Mesendoderm (in vitro differentiated cells): Measurements from ENCODE around the gene BAD.

Source experiments
- DNase-seq: peaks from one replicate; pipeline ENCODE4 v3.0.0; 2013
- H2AK5ac ChIP-seq: 2 replicates; pipeline ENCODE4 v1.6.1; 2013; ENCODE audit warnings: low read length, inconsistent platforms
- H2BK120ac ChIP-seq: 2 replicates; pipeline ENCODE4 v1.6.1; 2013; ENCODE audit warnings: low read depth, mild to moderate bottlenecking, low read length, moderate library complexity, mixed read lengths
- H2BK15ac ChIP-seq: replicated peaks from 2 replicates; pipeline ENCODE4 v1.6.1; 2013; ENCODE audit warnings: low read depth, mild to moderate bottlenecking, moderate library complexity
- H2BK5ac ChIP-seq: 2 replicates; pipeline ENCODE4 v1.6.1; 2013; ENCODE audit warnings: low read length, inconsistent platforms
- H3K18ac ChIP-seq: 2 replicates; pipeline ENCODE4 v1.6.1; 2013; ENCODE audit warnings: mild to moderate bottlenecking, low read length, mixed read lengths
- H3K23ac ChIP-seq: one replicate; pipeline ENCODE4 v1.6.1; 2013; ENCODE audit warnings: low read length
- H3K27ac ChIP-seq: 2 replicates; pipeline ENCODE4 v1.5.1; 2013; ENCODE audit warnings: low read depth, mild to moderate bottlenecking, inconsistent platforms, low read length, moderate library complexity
- H3K27me3 ChIP-seq: 2 replicates; pipeline ENCODE4 v1.6.1; 2013; ENCODE audit warnings: low read length, control low read depth, mild to moderate bottlenecking, inconsistent platforms; ENCODE audit not compliant: insufficient read depth, poor library complexity
- H3K36me3 ChIP-seq: 2 replicates; pipeline ENCODE4 v1.6.1; 2013; ENCODE audit warnings: low read length, inconsistent platforms; ENCODE audit not compliant: control insufficient read depth, insufficient read depth
- H3K4ac ChIP-seq: one replicate; pipeline ENCODE4 v1.6.1; 2013; ENCODE audit warnings: low read depth, mild to moderate bottlenecking, low read length, moderate library complexity
- H3K4me1 ChIP-seq: 2 replicates; pipeline ENCODE4 v1.6.1; 2013; ENCODE audit warnings: low read depth, low read length, inconsistent platforms; ENCODE audit not compliant: control insufficient read depth
- H3K4me2 ChIP-seq: 2 replicates; pipeline ENCODE4 v1.6.1; 2013; ENCODE audit warnings: low read length
- H3K4me3 ChIP-seq: 2 replicates; pipeline ENCODE4 v1.5.1; 2013; ENCODE audit warnings: mild to moderate bottlenecking, low read length
- H3K56ac ChIP-seq: one replicate; pipeline ENCODE4 v1.6.1; 2013; ENCODE audit warnings: low read length
- H3K79me1 ChIP-seq: 2 replicates; pipeline ENCODE4 v1.6.1; 2013; ENCODE audit warnings: low read length, inconsistent platforms
- H3K79me2 ChIP-seq: 2 replicates; pipeline ENCODE4 v1.6.1; 2013; ENCODE audit warnings: mild to moderate bottlenecking, low read length; ENCODE audit not compliant: control insufficient read depth, insufficient read depth
- H3K9ac ChIP-seq: 2 replicates; pipeline ENCODE4 v1.6.1; 2013; ENCODE audit warnings: low read length, inconsistent platforms
- H4K5ac ChIP-seq: one replicate; pipeline ENCODE4 v1.6.1; 2013; ENCODE audit warnings: low read length
- H4K8ac ChIP-seq: one replicate; pipeline ENCODE4 v1.6.1; 2013; ENCODE audit warnings: low read depth, mild to moderate bottlenecking, control low read depth, low read length, moderate library complexity
- WGBS: extraction: QIAGEN DNeasy Blood & Tissue Kit; methylation state at CpG from one replicate; pipeline ENCODE4 v1.1.7; 2013; ENCODE audit warnings: low lambda C conversion rate, missing lambda C conversion rate; ENCODE audit not compliant: insufficient coverage; ENCODE audit errors: extremely low coverage; 5-methylcytosine and 5-hydroxymethylcytosine counted together

BAD gene

DNA sequence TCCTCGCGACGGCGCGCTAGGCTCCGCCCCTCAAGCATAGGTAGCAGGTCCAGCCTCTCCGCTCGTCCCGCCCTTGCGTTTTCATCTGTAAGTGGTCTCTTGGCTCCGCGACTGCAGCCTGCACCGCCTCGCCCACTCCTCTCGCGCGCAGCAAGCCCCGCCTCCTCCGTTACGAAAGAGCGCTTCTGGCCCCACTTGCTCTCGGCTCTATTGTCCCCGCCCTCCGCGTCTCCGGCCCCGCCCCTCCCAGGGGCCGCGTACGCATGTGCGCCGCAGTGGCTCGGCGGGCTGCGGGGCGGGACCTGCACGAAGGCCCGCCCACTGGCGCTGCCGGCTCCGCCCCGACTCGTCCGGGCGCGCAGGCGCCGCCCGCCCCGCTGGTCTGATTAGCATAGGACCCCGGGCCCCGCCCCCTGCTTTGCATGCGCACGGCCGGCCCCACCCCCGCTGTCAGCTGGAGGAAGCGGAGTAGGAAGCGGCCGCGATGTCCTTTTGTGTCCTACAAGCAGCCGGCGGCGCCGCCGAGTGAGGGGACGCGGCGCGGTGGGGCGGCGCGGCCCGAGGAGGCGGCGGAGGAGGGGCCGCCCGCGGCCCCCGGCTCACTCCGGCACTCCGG, 20.7 kb upstream of the BAD start, which contains the start of gene ESRRA:
ESRRA (plus strand) TSS at position 450 of the 616 bp plus-strand sequence. CDS start 1,656 bp downstream, outside the sequence.
- no CpG with 5 or more reads among the region's 81 CpGs for WGBS
- Histone ChIP-seq H2BK15ac (no peak within 1 kb of the TSS), H3K36me3 (no peaks in the 10 kb centered on the region), H2AK5ac (peak within 1 kb of the TSS; percentile 95), H3K18ac (peak within 1 kb of the TSS; percentile 86), H3K79me2 (peaks cover 7% of the 10 kb centered on the region), H3K27me3 (peaks cover 4% of the 10 kb centered on the region), H3K4me3 (peak within 1 kb of the TSS; percentile 79), H3K4ac (peak within 1 kb of the TSS; percentile 41), H3K9ac (peak within 1 kb of the TSS; percentile 86), H3K4me2 (peak within 1 kb of the TSS; percentile 64), H3K23ac (peak within 1 kb of the TSS; percentile 90), H4K5ac (no peak within 1 kb of the TSS), H2BK120ac (no peak within 1 kb of the TSS), H3K27ac (peak within 1 kb of the TSS; percentile 81), H3K79me1 (peaks cover 9% of the 10 kb centered on the region), H3K4me1 (peaks cover 4% of the 10 kb centered on the region), H4K8ac (no peak within 1 kb of the TSS), H2BK5ac (peak within 1 kb of the TSS; percentile 60), H3K56ac (peak within 1 kb of the TSS; percentile 91)
- DNase-seq, result peak; percentile 99

GRCh38 chr11:64304316-64305072, 20.0 kb upstream of the BAD start:
- Histone ChIP-seq H3K4me3 (peak overlapping the region; percentile 67), H3K4me1 (peaks cover 4% of the 10 kb centered on the region), H4K8ac (no peak overlapping the region), H3K79me1 (peaks cover 9% of the 10 kb centered on the region), H2BK5ac (peak overlapping the region; percentile 60), H3K23ac (no peak overlapping the region), H4K5ac (no peak overlapping the region), H3K4me2 (peak overlapping the region; percentile 63), H3K27me3 (peaks cover 10% of the 10 kb centered on the region), H3K18ac (peak overlapping the region; percentile 57), H2BK120ac (no peak overlapping the region), H3K79me2 (peaks cover 7% of the 10 kb centered on the region), H3K27ac (peak overlapping the region; percentile 80), H2BK15ac (no peak overlapping the region), H3K36me3 (no peaks in the 10 kb centered on the region), H2AK5ac (no peak overlapping the region), H3K56ac (peak overlapping the region; percentile 91), H3K9ac (peak overlapping the region; percentile 75), H3K4ac (no peak overlapping the region)
- WGBS, result no CpG with 5 or more reads among the region's 46 CpGs
- peak; percentile 96 for DNase-seq

GRCh38 chr11:64304032-64304315, 19.5 kb upstream of the BAD start:
- DNase-seq, result no peak
- Histone ChIP-seq H3K4me1 (peaks cover 4% of the 10 kb centered on the region), H3K36me3 (no peaks in the 10 kb centered on the region), H3K79me1 (peaks cover 9% of the 10 kb centered on the region), H3K23ac (no peak overlapping the region), H3K79me2 (peaks cover 7% of the 10 kb centered on the region), H2BK5ac (no peak overlapping the region), H4K8ac (no peak overlapping the region), H3K27me3 (peaks cover 16% of the 10 kb centered on the region), H3K27ac (no peak overlapping the region), H2BK15ac (no peak overlapping the region), H3K9ac (no peak overlapping the region), H3K18ac (no peak overlapping the region), H3K4ac (no peak overlapping the region), H2BK120ac (no peak overlapping the region), H3K4me3 (no peak overlapping the region), H3K56ac (no peak overlapping the region), H2AK5ac (no peak overlapping the region), H4K5ac (no peak overlapping the region), H3K4me2 (no peak overlapping the region)
- no CpG with 5 or more reads among the region's 5 CpGs for WGBS

DNA sequence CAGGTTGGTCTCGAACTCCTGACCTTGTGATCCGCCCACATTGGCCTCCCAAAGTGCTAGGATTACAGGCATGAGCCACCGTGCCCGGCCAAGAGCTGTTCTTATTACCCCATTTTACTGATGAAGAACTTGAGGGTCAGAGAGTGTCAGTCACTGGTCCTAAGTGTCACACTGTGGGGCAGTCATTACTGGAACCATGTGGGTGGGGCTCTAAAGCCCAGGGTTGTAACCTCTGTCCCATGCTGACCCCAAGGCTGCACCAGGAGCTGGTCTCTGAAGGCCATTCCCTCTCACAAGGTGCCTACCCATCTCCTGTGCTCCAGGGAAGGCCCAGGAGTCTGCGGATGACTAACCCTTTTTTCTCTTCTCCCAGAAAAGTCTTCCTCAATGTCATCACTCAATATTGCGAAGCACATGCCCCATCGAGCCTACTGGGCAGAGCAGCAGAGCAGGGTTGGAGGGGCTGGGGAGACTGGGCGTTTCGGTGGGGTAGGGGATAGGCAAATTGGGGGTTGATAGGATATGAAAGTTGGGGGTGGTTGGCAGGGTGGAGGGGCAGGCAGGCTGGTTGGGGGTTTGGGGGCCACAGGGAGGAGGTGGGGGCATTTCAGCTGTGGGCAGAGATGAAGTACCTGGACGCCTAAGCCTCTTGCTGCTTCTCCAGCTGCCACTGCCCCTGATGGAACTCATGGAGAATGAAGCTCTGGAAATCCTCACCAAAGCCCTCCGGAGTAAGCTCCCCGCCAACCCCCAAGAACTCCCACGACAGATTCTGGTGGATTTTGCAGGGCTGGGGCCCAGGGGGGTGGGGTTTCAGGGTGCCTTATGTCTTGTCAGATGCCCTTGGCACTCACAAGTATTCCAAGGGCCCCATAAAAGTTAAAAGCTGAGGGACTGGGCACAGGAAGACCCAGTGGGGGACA, 18.9 kb upstream of the BAD start:
- Histone ChIP-seq H2AK5ac (no peak overlapping the region), H3K9ac (no peak overlapping the region), H3K27ac (no peak overlapping the region), H3K18ac (no peak overlapping the region), H3K4ac (no peak overlapping the region), H2BK15ac (no peak overlapping the region), H3K36me3 (no peaks in the 10 kb centered on the region), H4K8ac (no peak overlapping the region), H3K23ac (no peak overlapping the region), H2BK120ac (no peak overlapping the region), H3K27me3 (peaks cover 18% of the 10 kb centered on the region), H3K4me1 (peaks cover 4% of the 10 kb centered on the region), H4K5ac (no peak overlapping the region), H2BK5ac (no peak overlapping the region), H3K4me3 (no peak overlapping the region), H3K79me2 (peaks cover 7% of the 10 kb centered on the region), H3K4me2 (no peak overlapping the region), H3K79me1 (peaks cover 9% of the 10 kb centered on the region), H3K56ac (no peak overlapping the region)
- WGBS, result no CpG with 5 or more reads among the region's 13 CpGs
- no peak for DNase-seq

GRCh38 chr11:64299847-64300648, 15.6 kb upstream of the BAD start, which contains the start of gene CATSPERZ:
TSS of gene CATSPERZ (plus strand) at chr11:64300358. CDS start at chr11:64300411, 53 bp downstream.
- no peak within 1 kb of the TSS for H2BK120ac ChIP-seq
- no peaks in the 10 kb centered on the region for H3K79me2 ChIP-seq
- peak within 1 kb of the TSS; percentile 17 for H3K9ac ChIP-seq
- no peak within 1 kb of the TSS for H4K8ac ChIP-seq
- H3K36me3 ChIP-seq, result no peaks in the 10 kb centered on the region
- no peak within 1 kb of the TSS for H3K23ac ChIP-seq
- peaks cover 52% of the 10 kb centered on the region for H3K27me3 ChIP-seq
- H2AK5ac ChIP-seq, result no peak within 1 kb of the TSS
- no peak within 1 kb of the TSS for H2BK15ac ChIP-seq
- H3K18ac ChIP-seq, result no peak within 1 kb of the TSS
- no peak within 1 kb of the TSS for H3K27ac ChIP-seq
- no peak within 1 kb of the TSS for H3K4ac ChIP-seq
- H3K56ac ChIP-seq, result peak within 1 kb of the TSS; percentile 74
- H3K4me2 ChIP-seq, result peak within 1 kb of the TSS; percentile 52
- no peak within 1 kb of the TSS for H4K5ac ChIP-seq
- H3K4me1 ChIP-seq, result no peaks in the 10 kb centered on the region
- H2BK5ac ChIP-seq, result no peak within 1 kb of the TSS
- no CpG with 5 or more reads among the region's 54 CpGs for WGBS
- no peaks in the 10 kb centered on the region for H3K79me1 ChIP-seq
- no peak for DNase-seq
- no peak within 1 kb of the TSS for H3K4me3 ChIP-seq
